ENCODE measurements around the gene PDCD2L. TPM values are rescaled to one million over a fixed set of nuclear protein-coding genes. Genes with fewer than 3 reads are reported as not detected.
"Not testable (repeated sequence)": the region's sequence is repeated elsewhere in the genome, so short reads cannot be mapped to it uniquely, and the experiment has no call there.

The PDCD2L gene
- total RNA-seq, 1 donor from 2014 or later = 30.0 TPM

DNA sequence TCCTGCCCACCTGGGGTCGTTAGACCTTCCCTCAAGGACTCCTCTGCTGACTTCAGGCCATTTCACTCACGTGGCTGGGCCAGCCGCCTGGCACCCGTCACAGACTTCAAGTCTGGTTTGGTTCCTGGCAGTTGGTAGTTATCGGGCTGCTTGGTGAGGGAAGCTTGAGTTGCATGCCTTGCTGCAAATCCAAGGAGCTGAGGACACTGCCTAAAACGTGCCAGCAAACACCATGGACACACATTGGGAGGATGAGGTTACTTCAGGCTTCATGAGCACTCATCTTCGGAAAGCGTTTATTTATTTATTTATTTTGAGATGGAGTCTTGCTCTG, 36.6 kb upstream of the PDCD2L start:
- intact Hi-C loops (cut with DNase I) = no loop called here
- Histone ChIP-seq H3K27me3 (no peaks in the 10 kb centered on the region), H3K4me3 (no peak overlapping the region), H3K9me3 (no peaks in the 10 kb centered on the region), H3K27ac (no peak overlapping the region), H3K36me3 (peaks cover 23 to 44% of the 10 kb centered on the region in 2 donors), H3K4me1 (peaks cover 8 to 14% of the 10 kb centered on the region in 2 donors)
- DNase-seq (ENCODE audit: low spot score in 2 of 2) = no peak
- TF ChIP-seq, protein P1, sequence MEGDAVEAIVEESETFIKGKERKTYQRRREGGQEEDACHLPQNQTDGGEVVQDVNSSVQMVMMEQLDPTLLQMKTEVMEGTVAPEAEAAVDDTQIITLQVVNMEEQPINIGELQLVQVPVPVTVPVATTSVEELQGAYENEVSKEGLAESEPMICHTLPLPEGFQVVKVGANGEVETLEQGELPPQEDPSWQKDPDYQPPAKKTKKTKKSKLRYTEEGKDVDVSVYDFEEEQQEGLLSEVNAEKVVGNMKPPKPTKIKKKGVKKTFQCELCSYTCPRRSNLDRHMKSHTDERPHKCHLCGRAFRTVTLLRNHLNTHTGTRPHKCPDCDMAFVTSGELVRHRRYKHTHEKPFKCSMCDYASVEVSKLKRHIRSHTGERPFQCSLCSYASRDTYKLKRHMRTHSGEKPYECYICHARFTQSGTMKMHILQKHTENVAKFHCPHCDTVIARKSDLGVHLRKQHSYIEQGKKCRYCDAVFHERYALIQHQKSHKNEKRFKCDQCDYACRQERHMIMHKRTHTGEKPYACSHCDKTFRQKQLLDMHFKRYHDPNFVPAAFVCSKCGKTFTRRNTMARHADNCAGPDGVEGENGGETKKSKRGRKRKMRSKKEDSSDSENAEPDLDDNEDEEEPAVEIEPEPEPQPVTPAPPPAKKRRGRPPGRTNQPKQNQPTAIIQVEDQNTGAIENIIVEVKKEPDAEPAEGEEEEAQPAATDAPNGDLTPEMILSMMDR (IDR thresholded peaks at IDR 0.05) = no peak

DNA sequence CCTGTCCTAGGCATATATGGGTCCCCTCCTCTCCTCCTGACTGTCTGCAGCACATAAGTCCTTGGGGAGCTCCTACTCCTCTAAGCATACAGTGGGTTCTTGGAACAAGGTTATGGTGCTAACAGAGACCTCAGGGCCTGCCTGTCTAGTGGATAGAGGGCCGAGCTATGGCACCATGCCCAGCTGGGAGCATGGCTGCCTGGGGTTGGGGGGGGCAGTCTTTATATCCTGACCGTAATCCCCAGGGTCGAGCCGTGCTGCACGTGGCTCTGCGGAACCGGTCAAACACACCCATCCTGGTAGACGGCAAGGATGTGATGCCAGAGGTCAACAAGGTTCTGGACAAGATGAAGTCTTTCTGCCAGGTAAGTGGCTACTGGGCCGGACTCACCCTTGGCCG, 35.9 kb upstream of the PDCD2L start:
- H3K36me3 ChIP-seq = peaks cover 24 to 44% of the 10 kb centered on the region in 2 donors
- no peak overlapping the region for H3K27ac ChIP-seq
- TF ChIP-seq, protein P1 (IDR thresholded peaks at IDR 0.05) = no peak
- H3K4me1 ChIP-seq = peaks cover 8 to 14% of the 10 kb centered on the region in 2 donors
- H3K9me3 ChIP-seq = no peaks in the 10 kb centered on the region
- H3K27me3 ChIP-seq = no peaks in the 10 kb centered on the region
- DNase-seq (ENCODE audit: low spot score in 2 of 2) = no peak
- no peak overlapping the region for H3K4me3 ChIP-seq
- intact Hi-C loops (cut with DNase I) = no loop called here

DNA sequence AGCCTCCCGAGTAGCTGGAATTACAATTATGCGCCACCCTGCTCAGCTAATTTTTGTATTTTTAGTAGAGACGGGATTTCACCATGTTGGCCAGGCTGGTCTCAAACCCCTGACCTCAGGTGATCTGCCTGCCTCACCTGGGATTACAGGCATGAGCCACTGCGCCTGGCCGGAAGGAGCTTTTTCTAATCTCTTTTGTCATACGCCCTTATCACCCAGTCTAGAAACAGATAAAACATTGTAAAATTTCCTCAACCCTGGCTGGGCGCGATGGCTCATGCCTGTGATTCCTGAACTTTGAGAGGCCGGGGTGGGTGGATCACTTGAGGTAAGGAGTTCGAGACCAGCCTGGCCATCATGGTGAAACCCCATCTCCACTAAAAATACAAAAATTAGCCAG, 35.0 kb upstream of the PDCD2L start:
- intact Hi-C loops (cut with DNase I); H3K27ac ChIP-seq; H3K27me3 ChIP-seq; H3K4me3 ChIP-seq; H3K9me3 ChIP-seq; DNase-seq (ENCODE audit: low spot score in 2 of 2): not testable (repeated sequence)
- Histone ChIP-seq H3K4me1 (peaks cover 8 to 14% of the 10 kb centered on the region in 2 donors), H3K36me3 (peaks cover 27 to 49% of the 10 kb centered on the region in 2 donors)

DNA sequence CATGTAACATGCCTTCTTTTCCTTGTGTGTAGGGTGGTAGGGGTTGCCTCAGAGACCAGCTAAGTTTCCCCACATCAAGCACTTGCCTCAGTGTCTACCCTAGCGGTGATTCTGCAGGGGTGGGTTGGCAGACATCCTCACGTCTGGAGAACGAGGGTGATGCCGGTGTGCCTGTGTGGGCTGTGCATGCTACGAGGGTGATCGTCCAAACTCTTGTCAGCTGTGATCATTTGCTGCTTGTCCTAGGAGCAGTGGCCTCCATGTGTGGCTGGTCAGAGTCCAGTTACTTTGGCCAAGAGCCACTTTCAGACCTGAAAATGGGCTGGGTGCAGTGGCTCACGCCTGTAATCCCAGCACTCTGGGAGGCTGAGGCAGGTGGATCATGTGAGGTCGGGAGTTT, 34.1 kb upstream of the PDCD2L start:
- intact Hi-C loops (cut with DNase I) = no loop called here
- DNase-seq (ENCODE audit: low spot score in 2 of 2) = no peak
- Histone ChIP-seq H3K27ac (no peak overlapping the region), H3K4me1 (peaks cover 8 to 14% of the 10 kb centered on the region in 2 donors), H3K4me3 (no peak overlapping the region), H3K36me3 (peaks cover 35 to 58% of the 10 kb centered on the region in 2 donors), H3K9me3 (no peaks in the 10 kb centered on the region), H3K27me3 (no peaks in the 10 kb centered on the region)
- TF ChIP-seq, protein P1 (IDR thresholded peaks at IDR 0.05) = no peak

DNA sequence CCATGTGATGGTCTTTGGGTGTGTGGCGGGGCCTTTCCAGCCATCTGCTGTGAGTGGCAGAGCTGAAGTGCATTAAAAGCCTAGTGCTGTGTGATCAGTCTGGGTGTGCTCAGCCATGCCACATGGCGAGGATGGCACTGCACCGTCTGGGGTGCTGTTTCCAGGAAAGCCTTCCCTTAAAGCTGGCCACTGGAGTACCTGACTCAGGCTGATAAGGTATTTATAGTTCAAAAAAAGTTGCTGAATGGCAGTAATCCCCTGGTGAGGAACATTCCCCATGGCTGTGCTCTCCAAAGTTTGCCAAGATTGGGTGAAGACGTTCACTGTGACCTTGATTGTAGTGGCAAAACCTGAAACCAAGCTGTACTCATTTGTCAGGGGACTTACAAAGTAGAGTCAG, 33.2 kb upstream of the PDCD2L start:
- H3K27ac ChIP-seq = no peak overlapping the region
- no peak for DNase-seq (ENCODE audit: low spot score in 2 of 2)
- no peak overlapping the region for H3K4me3 ChIP-seq
- H3K4me1 ChIP-seq = peaks cover 7 to 13% of the 10 kb centered on the region in 2 donors
- peaks cover 42 to 67% of the 10 kb centered on the region in 2 donors for H3K36me3 ChIP-seq
- H3K9me3 ChIP-seq = no peaks in the 10 kb centered on the region
- no peaks in the 10 kb centered on the region for H3K27me3 ChIP-seq
- TF ChIP-seq, protein P1 (IDR thresholded peaks at IDR 0.05) = no peak
- intact Hi-C loops (cut with DNase I) = no loop called here

DNA sequence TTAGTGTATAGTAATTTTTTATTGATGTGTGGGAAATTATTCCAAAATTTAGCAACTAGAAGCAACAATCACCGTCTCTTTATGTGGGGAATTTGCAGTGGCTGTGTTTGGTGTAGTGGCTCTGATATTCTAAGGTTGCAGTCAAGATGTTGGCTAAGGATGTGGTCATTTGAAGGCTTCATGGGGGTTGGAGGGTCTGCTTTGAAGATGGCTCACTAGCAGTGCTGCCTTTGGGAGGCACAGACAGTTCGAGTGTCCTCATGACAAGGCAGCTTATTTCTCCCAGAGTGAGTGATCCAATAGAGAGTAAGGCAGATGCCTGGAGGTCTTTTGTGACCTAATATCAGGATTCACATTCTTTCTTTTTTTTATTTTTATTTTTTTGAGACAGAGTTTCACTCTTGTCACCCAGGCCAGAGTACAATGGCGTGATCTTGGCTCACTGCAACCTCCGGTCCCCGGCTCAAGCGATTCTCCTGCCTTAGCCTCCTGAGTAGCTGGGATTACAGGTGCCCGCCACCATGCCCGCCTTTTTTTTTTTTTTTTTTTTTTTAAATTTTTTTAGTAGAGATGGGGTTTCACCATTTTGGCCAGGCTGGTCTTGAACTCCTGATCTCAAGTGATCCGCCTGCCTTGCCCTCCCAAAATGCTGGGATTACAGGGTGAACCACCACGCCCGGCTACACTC, 30.5 kb upstream of the PDCD2L start:
- Histone ChIP-seq H3K36me3 (peaks cover 58 to 68% of the 10 kb centered on the region in 2 donors), H3K9me3 (no peaks in the 10 kb centered on the region), H3K4me1 (no peaks in the 10 kb centered on the region), H3K27me3 (no peaks in the 10 kb centered on the region), H3K4me3 (no peak overlapping the region), H3K27ac (no peak overlapping the region)
- intact Hi-C loops (cut with DNase I) = no loop called here
- DNase-seq (ENCODE audit: low spot score in 2 of 2) = no peak
- TF ChIP-seq, protein P1 (IDR thresholded peaks at IDR 0.05) = no peak

Measured in ascending aorta (tissue), 2 donors.